ENCODE results near the gene ATP10A.
"Not testable (repeated sequence)": the region's sequence is repeated elsewhere in the genome, so short reads cannot be mapped to it uniquely, and the experiment has no call there.

Gene ATP10A

GRCh38 chr15:25793354-25794050, 69.6 kb downstream of the ATP10A start:
- no peak for DNase-seq

DNA sequence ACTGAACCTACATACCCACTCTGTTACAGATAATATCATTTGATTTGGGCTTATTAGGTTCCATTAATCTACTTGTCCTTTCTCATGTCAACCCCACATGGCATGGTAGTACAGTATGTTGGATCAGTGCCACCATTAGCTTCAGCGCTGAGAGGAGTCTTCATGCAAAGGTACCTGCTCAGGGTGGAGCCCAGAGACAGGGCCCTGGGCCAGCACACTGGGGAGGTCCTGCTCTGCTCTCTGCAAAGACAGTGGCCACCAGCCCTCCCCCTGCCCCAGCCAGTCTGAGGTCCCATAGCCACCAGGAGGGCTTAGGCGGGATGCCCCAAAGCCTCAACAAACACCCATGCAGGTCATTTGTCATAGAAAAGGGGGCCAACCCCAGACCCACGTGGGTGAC, 71.0 kb downstream of the ATP10A start:
- no peak for DNase-seq

GRCh38 chr15:25790000-25790660, 73.0 kb downstream of the ATP10A start:
- DNase-seq: no peak

GRCh38 chr15:25789616-25789999, 73.5 kb downstream of the ATP10A start:
- no peak for DNase-seq

DNA sequence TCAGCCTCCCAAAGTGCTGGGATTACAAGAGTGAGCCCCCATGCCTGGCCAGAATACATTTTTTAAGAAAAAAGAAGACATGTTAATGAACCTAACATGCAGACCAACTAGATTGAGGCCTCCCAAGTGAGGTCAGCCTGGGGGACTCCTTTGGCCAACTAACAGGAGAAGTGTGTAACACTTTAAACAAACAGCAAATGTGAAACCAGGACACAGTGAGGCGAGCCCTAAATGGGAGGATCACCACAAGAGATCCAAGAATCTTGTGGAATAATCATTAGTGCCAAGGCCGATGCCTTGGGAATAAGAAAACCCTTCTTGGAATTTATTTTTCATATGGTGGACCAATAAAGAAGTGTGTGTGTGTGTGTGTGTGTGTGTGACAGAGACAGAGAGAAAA, 73.9 kb downstream of the ATP10A start:
- DNase-seq: no peak

DNA sequence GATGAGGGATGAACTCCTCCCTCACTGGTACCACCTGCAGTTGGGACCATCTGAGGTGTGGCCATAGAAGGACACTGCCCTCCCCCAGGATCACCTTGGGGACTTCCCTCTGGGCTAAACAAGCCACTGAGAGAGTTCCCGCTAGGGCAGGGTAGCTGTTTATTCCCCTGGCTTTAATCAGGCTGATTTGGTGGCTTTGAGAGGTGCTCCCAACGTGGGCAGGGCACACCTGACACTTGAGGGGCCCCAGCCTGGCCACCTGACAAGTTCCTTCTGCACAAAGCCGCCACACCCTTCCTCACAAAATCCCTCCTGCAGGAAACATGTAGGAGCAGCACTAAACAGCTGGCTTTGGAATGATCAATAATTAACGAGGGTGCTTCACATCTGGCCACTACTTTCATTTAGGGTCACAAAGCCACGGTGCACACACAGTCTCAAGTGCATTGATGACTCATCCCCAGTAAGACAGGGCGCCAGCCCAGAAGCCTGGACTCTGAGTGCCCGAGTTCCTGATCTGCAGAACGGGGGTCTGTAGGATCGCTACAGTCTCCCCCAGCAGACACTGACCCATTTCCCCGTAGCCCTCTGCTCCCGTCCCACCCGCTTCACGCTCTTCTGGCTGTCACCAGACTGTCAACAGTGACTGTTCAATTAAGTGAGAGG, 75.1 kb downstream of the ATP10A start:
- DNase-seq: no peak

DNA sequence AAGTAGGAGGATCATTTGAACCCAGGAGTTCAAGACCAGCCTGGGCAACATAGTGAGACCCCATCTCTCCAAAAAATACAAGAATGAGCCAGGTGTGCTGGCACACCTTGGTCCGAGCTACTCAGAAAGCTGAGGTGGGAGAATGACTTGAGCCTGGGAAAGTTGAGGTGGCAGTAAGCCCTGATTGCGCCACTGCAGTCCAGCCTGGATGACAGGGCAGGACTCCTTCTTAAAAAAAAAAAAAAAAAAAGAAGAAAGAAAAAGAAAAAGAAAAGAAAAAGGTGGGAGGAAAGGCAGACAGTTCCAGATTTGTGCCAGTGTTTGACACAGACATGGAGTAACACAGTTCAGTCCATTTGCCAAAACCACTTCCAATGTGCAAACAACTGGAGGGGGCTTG, 75.7 kb downstream of the ATP10A start:
- no peak for DNase-seq

DNA sequence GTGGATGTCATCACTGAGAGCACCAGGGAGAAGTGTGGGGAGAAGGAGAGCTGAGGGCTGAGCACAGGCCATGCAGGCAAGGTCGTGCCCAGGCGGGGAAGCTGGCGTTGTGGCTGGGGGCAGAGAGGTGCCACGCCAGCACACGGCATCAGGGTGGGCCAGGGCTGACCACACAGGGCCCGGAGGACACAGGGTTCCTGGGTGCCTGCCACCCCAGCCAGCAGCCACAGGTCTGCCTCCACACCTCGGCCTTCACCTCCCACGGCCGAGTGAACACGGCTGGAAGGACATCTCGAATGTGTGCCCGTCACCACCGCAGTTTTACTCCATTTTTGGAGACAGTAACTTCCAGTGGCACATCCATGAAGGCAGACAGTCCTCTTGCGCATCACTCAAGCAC, 77.1 kb downstream of the ATP10A start:
- DNase-seq: no peak

GRCh38 chr15:25785641-25786025, 77.5 kb downstream of the ATP10A start:
- no peak for DNase-seq

DNA sequence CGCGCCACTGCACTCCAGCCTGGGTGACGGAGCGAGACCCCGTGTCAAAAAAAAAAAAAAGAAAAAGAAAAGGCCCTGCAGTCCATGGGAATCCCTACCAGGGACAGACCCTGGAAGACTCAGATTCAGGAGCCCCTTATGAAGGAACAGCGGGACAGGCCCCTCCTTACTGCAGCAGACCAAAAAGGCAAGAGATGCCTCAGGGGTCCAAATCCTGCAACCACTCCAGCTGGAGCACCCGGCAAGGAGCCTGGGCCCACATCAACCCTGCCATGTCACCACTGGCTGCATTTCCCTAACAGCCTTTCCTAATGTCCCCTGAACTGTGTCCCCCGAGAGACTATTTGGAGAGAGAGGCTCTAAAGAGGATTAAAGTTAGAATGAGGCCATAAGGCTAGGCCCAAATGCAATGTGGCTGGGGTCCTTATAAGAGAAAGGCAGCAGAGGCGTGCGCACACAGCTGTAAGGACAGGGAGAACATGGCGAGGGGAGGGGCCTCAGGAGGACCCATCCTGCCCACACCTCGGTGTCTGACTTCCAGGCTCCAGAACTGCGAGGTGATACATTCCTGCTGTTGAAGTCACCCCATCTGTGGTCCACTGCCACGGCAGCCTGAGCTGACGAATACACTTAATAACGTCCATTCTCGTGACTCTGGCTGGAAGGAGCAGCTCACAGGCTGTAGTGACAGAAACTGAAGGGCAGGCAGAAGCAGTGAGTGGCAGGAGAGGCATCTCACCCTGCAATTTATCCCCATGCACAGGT, 78.1 kb downstream of the ATP10A start:
- DNase-seq: no peak

DNA sequence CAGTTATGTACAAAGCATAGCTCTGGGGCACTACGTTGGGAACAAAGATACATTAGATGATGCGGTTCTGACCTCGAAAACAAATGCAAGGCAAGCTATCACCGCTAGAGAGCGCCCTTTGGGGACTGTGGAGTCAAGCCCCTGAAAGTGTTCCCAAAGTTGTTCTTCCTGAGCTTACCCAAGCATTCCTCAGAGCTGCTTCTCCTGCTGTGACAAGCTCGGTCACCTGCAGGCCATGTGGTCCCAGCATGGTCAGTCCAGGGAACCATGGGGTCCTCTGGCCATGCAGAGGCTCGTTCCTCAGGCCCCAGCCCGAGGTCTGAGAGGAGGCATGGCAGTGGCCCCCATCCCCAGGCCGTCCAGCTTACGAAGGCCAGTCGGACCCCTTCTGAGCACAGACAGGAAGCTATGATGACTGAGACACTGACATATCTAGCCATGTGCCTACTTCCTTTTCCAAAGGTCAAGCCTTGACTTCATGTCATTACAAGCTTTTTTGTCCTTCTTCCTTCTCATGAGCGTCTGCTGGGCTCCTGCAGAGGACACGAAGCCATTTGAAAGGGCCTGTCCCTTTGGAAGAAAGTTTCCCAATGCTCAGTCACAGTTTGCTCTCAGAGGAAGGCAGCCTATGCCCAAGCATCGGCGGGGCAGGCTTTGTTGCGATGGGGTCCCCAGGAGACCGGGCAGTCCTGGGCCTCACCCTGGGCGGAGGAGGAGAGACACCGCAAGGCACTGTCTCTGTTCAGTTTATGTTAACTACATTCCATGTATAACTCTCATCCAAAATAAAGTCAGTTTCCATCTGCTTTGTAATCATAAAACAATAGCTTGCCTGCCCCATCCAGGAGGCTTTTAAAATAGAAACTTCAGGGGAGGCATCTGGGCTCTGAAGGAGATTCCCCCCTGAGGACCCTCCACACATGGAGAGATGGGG, 79.3 kb downstream of the ATP10A start:
- no peak for DNase-seq

- DNase-seq: no peak
Measured at GRCh38 chr15:25783134-25783533, 80.0 kb downstream of the ATP10A start.

DNA sequence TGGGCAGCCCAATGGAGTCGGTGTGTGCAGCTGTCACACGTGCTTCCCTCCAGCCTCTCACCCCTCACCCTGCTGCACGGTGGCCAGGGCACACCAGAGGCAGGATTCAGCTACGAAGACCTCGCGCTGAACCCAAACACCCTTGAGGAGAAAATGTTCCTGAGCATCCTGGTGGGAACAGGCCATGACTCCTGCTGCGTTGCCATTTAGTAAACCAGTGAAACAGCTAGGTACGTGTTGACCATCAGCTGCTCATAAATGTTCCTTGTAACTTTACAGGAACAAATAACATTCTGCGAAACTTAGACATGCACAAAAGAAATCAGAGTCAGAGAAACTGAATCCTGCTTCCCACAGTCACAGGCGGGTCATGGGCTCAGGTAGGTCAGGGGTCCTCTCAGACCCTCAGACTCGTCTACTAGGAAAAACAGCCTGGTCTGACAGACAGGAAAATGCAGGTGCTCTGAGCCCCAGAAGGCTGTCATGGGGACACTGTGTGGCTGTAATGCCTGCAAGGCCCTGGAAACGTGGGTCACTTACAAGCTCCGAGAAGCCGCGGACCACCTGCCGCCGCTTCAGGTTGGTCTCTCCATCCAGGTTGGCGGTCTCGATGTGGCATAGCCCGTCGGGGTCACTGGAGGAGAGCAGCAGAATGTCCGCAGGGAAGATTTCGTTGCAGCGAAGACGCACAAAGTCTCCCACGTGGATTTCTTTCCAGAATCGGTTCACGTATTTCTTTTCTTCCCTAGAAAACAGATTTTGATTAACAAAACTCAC, 82.5 kb downstream of the ATP10A start:
- DNase-seq: no peak

DNA sequence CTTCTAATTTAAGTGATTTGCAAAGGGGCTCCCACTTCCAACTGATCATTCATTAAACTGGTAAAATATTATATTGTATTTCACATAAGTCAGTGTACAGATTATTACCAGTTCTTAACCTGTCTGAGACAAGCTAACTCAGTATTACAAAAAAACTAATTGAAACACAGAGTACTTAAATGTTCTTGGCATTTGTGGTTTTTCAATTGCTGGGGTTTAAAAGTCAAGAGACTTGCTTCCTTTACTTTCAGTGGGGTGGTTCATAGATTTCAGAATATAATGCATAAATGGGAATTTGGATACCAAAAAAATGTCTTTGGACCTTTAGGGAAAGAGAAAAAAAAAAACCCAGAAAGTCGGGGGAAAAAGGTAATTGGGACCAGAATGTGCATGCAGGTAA, 85.0 kb downstream of the ATP10A start:
- no peak for DNase-seq

GRCh38 chr15:25777037-25777436, 86.1 kb downstream of the ATP10A start:
- no peak for DNase-seq

DNA sequence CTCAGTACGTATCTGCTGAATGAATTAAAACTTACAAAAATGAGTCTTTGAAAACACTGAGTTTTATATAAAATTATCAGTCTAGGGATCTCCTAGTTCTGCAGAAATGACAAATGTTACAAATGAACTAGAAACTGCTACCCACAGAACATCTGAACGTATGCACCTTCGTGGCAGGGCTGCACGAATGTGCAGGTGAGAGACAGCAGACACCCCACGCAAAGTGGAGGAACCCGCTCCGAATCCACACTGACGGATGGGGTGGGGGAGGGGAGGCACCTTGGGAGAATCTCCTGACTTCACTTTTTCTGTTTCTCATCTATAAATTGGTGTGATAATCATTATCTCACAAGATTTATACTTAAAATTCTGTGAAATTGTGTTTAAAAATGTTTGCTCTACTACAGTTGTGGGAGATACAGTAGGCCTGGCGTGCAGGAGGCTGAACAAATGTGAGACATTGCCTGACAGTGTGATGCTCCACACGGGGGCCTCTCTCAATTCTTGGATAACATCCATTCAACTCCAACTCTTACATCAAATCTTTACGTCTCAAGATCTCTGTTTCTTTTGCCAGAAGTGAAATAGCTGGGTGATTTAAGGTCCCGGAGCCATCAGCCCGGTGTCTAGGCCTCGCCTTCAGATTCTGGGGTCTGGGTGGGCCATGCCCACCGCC, 86.9 kb downstream of the ATP10A start:
- no peak for DNase-seq

DNA sequence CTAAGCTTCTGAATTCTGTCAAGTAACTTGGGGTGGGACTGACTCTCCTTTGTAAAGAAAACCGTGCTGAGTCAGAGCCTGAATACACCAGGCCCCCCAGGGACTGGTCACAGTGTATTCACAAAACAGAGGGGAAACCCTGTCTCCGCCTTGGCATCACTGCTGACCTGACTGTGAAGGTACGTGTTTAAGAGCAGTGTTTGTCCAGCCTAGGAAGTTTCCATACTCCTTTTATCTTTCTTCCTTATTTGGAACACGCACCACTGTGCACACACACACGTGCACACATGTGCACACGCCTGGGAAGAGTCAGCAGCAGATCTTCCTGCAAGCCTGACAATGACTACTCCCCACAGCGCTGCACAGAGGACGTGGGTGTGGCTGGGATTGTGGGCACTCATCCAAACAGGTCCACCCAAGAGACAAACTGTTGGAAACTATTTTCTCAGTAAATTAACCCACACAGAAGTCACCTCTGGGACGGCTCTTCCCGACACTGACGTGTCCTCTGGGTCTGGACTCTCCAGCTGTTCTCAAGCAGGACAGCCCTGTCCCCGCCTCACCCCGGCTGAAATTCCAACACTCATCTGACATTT, 87.7 kb downstream of the ATP10A start:
- DNase-seq: no peak

DNA sequence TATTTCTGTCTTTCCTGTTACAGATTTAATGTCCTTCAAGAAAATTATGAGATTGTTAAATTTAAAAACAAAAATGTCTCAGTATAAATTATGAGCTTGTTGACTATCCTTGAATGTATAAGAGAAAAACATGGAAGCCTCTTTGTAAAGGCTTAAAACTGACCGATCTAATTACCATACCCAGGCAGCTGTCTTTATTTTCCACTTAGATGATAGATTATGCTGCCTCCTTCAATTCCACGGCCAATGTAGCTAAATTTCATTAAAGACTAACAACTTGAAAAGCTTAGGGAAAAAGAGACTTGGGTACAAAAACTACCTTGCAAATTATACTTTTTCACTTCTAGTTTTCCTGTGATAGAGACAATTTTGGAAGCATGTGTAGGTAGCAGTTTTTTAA, 88.3 kb downstream of the ATP10A start:
- no peak for DNase-seq

GRCh38 chr15:25773248-25773647, 89.9 kb downstream of the ATP10A start:
- no peak for DNase-seq

DNA sequence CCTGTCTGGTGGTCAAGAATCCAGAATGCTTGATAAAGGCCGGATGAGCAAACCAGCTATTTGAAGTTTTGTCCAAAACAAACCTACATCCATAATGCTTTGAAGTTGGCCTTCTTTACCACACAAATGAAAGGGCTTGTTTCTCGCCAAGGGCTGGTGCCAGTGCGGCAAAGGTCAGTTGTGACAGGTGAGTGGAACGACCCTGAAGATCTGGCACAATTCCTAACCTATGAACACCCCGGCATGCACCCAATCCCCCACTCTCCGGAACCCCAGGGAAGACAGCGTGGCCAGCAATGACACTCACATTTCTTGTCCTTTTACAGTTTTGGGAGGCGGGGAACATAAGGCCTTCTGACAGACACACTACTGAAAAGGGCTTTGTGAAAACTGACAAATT, 90.6 kb downstream of the ATP10A start:
- DNase-seq: no peak

- DNase-seq: not testable (repeated sequence)
Measured at GRCh38 chr15:25771736-25772135, 91.4 kb downstream of the ATP10A start.

All from NCI-H446 (cell line).